Natural killer cell (primary cell): Measurements from ENCODE around the gene OR4F6. TPM values are rescaled to one million over a fixed set of nuclear protein-coding genes. Genes with fewer than 3 reads are reported as not detected.
A peak's percentile ranks its signal among the peaks of the same experiment; 100 is the strongest.
"Not testable (repeated sequence)": the region's sequence is repeated elsewhere in the genome, so short reads cannot be mapped to it uniquely, and the experiment has no call there.

Experiments used
- ATAC-seq, 3 donors: fragments of 150-1000 bp in 2 of 3; fragments of 200-7000 bp in 1 of 3; cut with Tn5 transposase; 1 replicate in 1 of 3; 2 replicates in 2 of 3; pipeline ENCODE4 v1.10.0; 2021; ENCODE audit warnings: mild to moderate bottlenecking in 2 of 3, moderate library complexity in 2 of 3
- DNase-seq, 2 donors: peaks; one replicate each; pipeline versions ENCODE4 v3.0.0 to v3.0.0-alpha.2; 2013 to 2021; ENCODE audit warnings: mixed read lengths in 1 of 2
- H3K27ac ChIP-seq: one replicate; pipeline ENCODE4 v1.5.1; 2013; ENCODE audit warnings: mild to moderate bottlenecking, low read length
- H3K27me3 ChIP-seq: one replicate; pipeline ENCODE4 v1.6.1; 2013; ENCODE audit warnings: low read length; ENCODE audit not compliant: control insufficient read depth, insufficient read depth
- H3K36me3 ChIP-seq: one replicate; pipeline ENCODE4 v1.6.1; 2013; ENCODE audit warnings: low read length; ENCODE audit not compliant: control insufficient read depth, insufficient read depth
- H3K4me1 ChIP-seq: one replicate; pipeline ENCODE4 v1.6.1; 2013; ENCODE audit warnings: low read length; ENCODE audit not compliant: control insufficient read depth, insufficient read depth
- H3K4me3 ChIP-seq: one replicate; pipeline ENCODE4 v1.5.1; 2013; ENCODE audit warnings: low read length
- H3K9me3 ChIP-seq: one replicate; pipeline ENCODE4 v1.6.1; 2013; ENCODE audit warnings: low read length; ENCODE audit not compliant: control insufficient read depth, insufficient read depth
- H3K27ac Mint-ChIP-seq, 2 donors: one replicate each; pipeline ENCODE4 v1.8.0; 2022; ENCODE audit warnings: mild to moderate bottlenecking in 2 of 2, mixed read lengths in 2 of 2, moderate library complexity in 1 of 2
- H3K27me3 Mint-ChIP-seq, 2 donors: one replicate each; pipeline ENCODE4 v1.8.0; 2022; ENCODE audit warnings: low read depth in 2 of 2, mixed read lengths in 2 of 2
- H3K36me3 Mint-ChIP-seq: one replicate; pipeline ENCODE4 v1.8.0; 2022; ENCODE audit warnings: mixed read lengths
- H3K4me1 Mint-ChIP-seq, 2 donors: one replicate each; pipeline ENCODE4 v1.8.0; 2022; ENCODE audit warnings: mixed read lengths in 2 of 2
- H3K4me3 Mint-ChIP-seq: one replicate; pipeline ENCODE4 v1.8.0; 2022; ENCODE audit warnings: mild to moderate bottlenecking, moderate library complexity, mixed read lengths
- H3K9me3 Mint-ChIP-seq, 2 donors: one replicate each; pipeline ENCODE4 v1.8.0; 2022; ENCODE audit warnings: mixed read lengths in 2 of 2
- WGBS: methylation state at CpG from one replicate; pipeline ENCODE4 v1.1.7; 2013; ENCODE audit warnings: missing lambda C conversion rate; ENCODE audit not compliant: insufficient coverage; 5-methylcytosine and 5-hydroxymethylcytosine counted together
- intact Hi-C: fragments of 100-400 bp; cut with micrococcal nuclease; formaldehyde crosslinking; loops from one replicate; pipeline ENCODE4 v1.14.2; 2022
- total RNA-seq, 4 donors: library from RNA; stranded (reverse); fragments of 120-200 nt in 1 of 4; gene quantifications; one replicate each; pipeline versions ENCODE4 v1.2.3 to v1.2.4, GENCODE V29; 2013 to 2022
- TF ChIP-seq, protein P1 (sequence below): fragments of 200-600 bp; IDR thresholded peaks from one replicate; pipeline ENCODE4 v1.8.0; 2022; ENCODE audit warnings: antibody characterized with exemption

OR4F6 gene
- total RNA-seq, 3 donors from 2014 or later (not counting 1 experiment from before 2014, with no cell fraction given) = not detected

DNA sequence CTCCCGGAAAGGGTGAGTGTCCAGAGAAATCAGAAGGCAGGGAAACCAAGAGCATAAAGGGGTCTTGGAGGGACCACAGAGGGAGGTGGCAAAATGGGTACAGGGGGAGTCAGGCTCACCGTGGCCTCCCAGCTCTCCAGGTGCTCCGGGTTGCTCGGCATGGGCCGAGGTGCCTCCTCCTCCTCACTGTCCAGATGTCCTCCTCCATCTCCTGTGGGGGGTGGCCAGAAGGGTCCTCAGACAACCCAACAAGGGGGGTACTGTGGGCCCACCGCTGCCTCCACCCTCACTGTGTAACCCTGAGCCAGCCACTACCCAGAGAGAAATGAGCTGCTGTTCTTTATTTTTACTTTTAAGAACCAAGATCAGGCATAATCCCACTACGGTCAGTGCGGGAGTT, 30.4 kb upstream of the OR4F6 start:
- WGBS = 95% methylated on average over 7 of the region's 8 CpGs
- no peaks in the 10 kb centered on the region for H3K9me3 ChIP-seq
- no peak for ATAC-seq
- no peak overlapping the region for H3K4me3 ChIP-seq
- no peaks in the 10 kb centered on the region for H3K4me1 ChIP-seq
- intact Hi-C loops = no loop called here
- TF ChIP-seq, protein P1, sequence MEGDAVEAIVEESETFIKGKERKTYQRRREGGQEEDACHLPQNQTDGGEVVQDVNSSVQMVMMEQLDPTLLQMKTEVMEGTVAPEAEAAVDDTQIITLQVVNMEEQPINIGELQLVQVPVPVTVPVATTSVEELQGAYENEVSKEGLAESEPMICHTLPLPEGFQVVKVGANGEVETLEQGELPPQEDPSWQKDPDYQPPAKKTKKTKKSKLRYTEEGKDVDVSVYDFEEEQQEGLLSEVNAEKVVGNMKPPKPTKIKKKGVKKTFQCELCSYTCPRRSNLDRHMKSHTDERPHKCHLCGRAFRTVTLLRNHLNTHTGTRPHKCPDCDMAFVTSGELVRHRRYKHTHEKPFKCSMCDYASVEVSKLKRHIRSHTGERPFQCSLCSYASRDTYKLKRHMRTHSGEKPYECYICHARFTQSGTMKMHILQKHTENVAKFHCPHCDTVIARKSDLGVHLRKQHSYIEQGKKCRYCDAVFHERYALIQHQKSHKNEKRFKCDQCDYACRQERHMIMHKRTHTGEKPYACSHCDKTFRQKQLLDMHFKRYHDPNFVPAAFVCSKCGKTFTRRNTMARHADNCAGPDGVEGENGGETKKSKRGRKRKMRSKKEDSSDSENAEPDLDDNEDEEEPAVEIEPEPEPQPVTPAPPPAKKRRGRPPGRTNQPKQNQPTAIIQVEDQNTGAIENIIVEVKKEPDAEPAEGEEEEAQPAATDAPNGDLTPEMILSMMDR = no peak
- H3K36me3 Mint-ChIP-seq = no peaks in the 10 kb centered on the region
- no peak overlapping the region for H3K27ac ChIP-seq
- no peaks in the 10 kb centered on the region for H3K4me1 Mint-ChIP-seq
- H3K27ac Mint-ChIP-seq = no peak overlapping the region
- no peaks in the 10 kb centered on the region for H3K36me3 ChIP-seq
- H3K27me3 ChIP-seq = no peaks in the 10 kb centered on the region
- H3K9me3 Mint-ChIP-seq = no peaks in the 10 kb centered on the region
- DNase-seq = no peak
- no peaks in the 10 kb centered on the region for H3K27me3 Mint-ChIP-seq
- H3K4me3 Mint-ChIP-seq = no peak overlapping the region

DNA sequence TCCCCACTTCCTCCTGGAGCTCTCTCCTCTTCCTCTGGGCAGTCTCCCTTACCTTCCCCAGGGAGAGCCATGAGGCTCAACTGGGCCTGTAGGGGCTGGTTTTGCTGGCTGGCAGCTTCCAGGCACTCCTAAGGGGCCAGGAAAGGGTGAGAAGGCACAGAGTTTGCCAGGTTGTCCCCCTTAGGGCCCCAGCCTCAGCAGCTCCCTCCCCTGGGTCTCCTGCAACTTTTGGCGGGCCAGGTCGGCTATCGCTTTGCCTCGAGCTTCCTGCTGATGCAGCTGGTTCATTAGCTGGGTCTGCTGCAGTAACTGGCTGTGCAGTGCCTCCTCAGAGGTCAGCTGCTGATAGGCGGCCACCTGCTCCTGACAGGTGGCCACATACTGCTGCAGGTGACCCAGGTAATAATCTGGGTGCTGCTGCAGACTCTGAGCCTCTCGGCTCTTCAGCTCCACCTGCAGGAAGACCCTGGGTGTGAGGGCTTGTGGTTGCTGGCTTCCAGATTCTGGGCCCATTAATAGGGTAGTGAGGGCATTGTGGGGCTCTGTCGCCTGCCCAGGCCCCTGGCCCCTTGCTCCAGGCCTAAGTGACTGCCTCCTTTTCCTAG, 29.7 kb upstream of the OR4F6 start:
- no peak overlapping the region for H3K27ac ChIP-seq
- no peaks in the 10 kb centered on the region for H3K36me3 ChIP-seq
- Mint-ChIP-seq H3K36me3 (no peaks in the 10 kb centered on the region), H3K4me3 (no peak overlapping the region), H3K9me3 (no peaks in the 10 kb centered on the region), H3K27me3 (no peaks in the 10 kb centered on the region), H3K4me1 (no peaks in the 10 kb centered on the region), H3K27ac (no peak overlapping the region)
- no peaks in the 10 kb centered on the region for H3K9me3 ChIP-seq
- DNase-seq = peak in 1 of 2 donors; percentile 23
- intact Hi-C loops = no loop called here
- WGBS = 80% methylated on average over 7 of the region's 7 CpGs
- H3K27me3 ChIP-seq = no peaks in the 10 kb centered on the region
- no peaks in the 10 kb centered on the region for H3K4me1 ChIP-seq
- no peak for ATAC-seq
- no peak overlapping the region for H3K4me3 ChIP-seq
- TF ChIP-seq, protein P1 = no peak

DNA sequence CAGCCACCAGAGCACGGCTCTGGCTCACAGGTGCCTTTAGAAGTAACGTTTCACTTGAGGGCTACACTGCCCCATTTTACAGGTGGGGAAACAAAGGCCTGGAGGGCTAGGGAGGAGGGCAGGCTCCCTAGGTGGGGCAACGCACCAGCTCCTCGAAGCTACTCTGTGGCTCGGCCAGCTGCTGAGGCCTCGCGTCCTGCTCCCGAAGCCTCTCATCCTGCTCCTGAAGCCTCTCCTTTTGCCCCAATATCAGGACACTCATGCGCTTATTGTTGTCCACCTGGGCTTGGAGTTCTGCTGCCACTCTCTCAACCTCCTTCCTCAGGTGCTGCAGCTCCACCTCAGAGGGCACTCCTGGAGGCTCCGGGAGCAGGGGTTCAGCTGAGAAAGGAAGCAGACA, 28.2 kb upstream of the OR4F6 start:
- intact Hi-C loops = no loop called here
- Mint-ChIP-seq H3K27ac (no peak overlapping the region), H3K4me1 (peaks cover 0 to 3% of the 10 kb centered on the region in 2 donors), H3K36me3 (no peaks in the 10 kb centered on the region), H3K27me3 (no peaks in the 10 kb centered on the region), H3K9me3 (no peaks in the 10 kb centered on the region), H3K4me3 (no peak overlapping the region)
- Histone ChIP-seq H3K36me3 (no peaks in the 10 kb centered on the region), H3K9me3 (no peaks in the 10 kb centered on the region), H3K4me3 (no peak overlapping the region), H3K27me3 (no peaks in the 10 kb centered on the region), H3K27ac (no peak overlapping the region), H3K4me1 (no peaks in the 10 kb centered on the region)
- DNase-seq (no peak), ATAC-seq (no peak)
- WGBS = 96% methylated on average over 10 of the region's 10 CpGs
- TF ChIP-seq, protein P1 = no peak

DNA sequence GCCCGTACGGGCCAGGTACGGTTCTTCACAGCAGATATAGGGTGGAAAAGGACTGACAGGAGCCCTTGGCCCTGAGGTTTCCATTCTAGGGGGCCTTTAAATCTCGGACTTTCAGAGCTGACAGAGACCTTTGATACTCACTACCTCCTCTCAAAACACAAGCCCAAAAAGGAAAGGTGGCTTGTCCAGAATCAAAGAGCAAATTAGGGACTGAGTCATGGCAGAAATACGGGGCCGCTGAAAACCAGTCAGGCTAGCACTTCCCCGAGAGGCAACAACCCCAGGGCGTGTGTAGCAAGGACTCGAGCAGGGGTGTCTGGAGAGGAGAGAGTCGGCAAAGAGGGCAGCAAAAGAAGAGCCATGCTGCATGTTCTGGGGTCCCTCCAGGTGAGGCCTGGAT, 24.7 kb upstream of the OR4F6 start:
- H3K27me3 Mint-ChIP-seq, H3K27ac Mint-ChIP-seq, H3K4me3 Mint-ChIP-seq, H3K36me3 Mint-ChIP-seq, H3K27me3 ChIP-seq, H3K36me3 ChIP-seq, ATAC-seq, H3K4me1 Mint-ChIP-seq, H3K9me3 ChIP-seq, H3K27ac ChIP-seq, intact Hi-C loops, H3K4me3 ChIP-seq, DNase-seq, H3K9me3 Mint-ChIP-seq, H3K4me1 ChIP-seq: not testable (repeated sequence)
- WGBS = 89% methylated on average over 10 of the region's 10 CpGs

DNA sequence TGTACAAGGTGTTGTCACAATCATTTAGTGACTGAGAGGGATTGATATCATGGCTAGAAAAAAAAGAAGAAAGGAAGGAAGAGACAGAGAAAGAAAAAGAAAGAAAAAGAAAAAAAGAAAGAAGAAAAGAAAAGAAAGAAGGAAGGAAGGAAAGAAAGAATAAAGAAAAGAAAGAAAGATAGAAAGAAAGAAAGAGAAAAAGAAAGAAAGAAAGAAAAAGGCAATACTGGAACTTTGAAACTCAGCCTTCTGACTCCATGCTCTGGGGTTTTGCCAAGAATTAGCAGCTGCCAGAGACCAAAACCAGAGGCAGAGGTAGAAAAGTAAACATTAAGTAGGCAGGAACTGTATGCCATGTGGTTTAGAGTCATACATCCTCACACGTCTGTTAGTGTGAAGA, 23.1 kb upstream of the OR4F6 start:
- H3K27me3 ChIP-seq, H3K9me3 ChIP-seq, H3K27ac ChIP-seq, H3K4me1 ChIP-seq, H3K36me3 ChIP-seq, H3K27ac Mint-ChIP-seq, intact Hi-C loops, H3K36me3 Mint-ChIP-seq, H3K4me3 Mint-ChIP-seq, ATAC-seq, DNase-seq, H3K9me3 Mint-ChIP-seq, H3K27me3 Mint-ChIP-seq, H3K4me1 Mint-ChIP-seq, H3K4me3 ChIP-seq: not testable (repeated sequence)
- WGBS = no CpG with 5 or more reads among the region's 1 CpG
